Kidney epithelial cell (primary cell): ENCODE data around the gene CDH18. TPM values are rescaled to one million over a fixed set of nuclear protein-coding genes. Genes with fewer than 3 reads are reported as not detected.

Experiments
- DNase-seq: peaks from one replicate; pipeline ENCODE4 v3.0.0-alpha.2; 2010; ENCODE audit warnings: low read depth
- H3K27me3 ChIP-seq: 2 replicates; pipeline ENCODE4 v1.6.0; 2011; ENCODE audit warnings: low read length; ENCODE audit not compliant: control insufficient read depth, insufficient read depth
- H3K36me3 ChIP-seq: 2 replicates; pipeline ENCODE4 v1.5.1; 2011; ENCODE audit warnings: low read length; ENCODE audit not compliant: control insufficient read depth, insufficient read depth
- H3K4me3 ChIP-seq: 2 replicates; pipeline ENCODE4 v1.5.1; 2011; ENCODE audit warnings: low read depth, mild to moderate bottlenecking, control low read depth, low read length
- CTCF ChIP-seq: IDR thresholded peaks from 2 replicates; pipeline ENCODE4 v1.5.1; 2011; ENCODE audit warnings: mild to moderate bottlenecking, moderate library complexity, low read length, control low read depth, inconsistent platforms; ENCODE audit not compliant: insufficient read depth, poor library complexity, severe bottlenecking
- total RNA-seq: library from RNA; depleted of rRNA; stranded (reverse); fragments of >200 nt; gene quantifications from 2 replicates; pipeline ENCODE4 v1.2.3, GENCODE V29; 2015

Gene CDH18
- total RNA-seq, 1 donor from 2014 or later: 0.21 TPM

DNA sequence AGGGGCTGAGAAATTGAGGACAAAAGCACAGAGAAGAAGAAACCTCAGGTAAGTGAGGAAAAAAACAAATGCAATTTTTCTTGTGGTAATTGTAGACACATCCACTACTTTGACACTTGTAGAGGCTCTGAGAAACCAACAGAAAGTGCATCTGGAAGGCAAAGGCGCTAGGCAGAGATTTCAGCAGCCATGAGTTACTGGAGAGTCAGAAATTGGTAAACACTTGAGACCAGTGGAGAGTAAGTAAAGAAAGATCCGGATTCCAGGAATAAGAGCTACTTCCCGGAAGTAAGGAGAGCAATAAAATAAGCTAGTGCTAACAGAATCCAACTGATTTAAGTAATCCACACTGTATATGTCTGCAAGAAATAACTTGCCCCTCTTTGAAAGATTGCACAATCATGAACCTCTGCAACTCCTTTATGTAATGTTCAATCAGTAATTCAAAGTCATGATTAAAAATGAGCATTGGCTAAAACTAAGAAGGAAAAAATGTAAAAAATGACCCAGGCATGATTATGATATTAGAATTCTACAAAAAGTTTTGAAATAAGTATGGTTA is 382.1 kb downstream of the CDH18 start:
- TF ChIP-seq CTCF: no peak
- Histone ChIP-seq H3K27me3 (no peaks in the 10 kb centered on the region), H3K4me3 (no peak overlapping the region), H3K36me3 (no peaks in the 10 kb centered on the region)
- no peak for DNase-seq

- Histone ChIP-seq H3K27me3 (no peaks in the 10 kb centered on the region), H3K4me3 (no peak overlapping the region), H3K36me3 (no peaks in the 10 kb centered on the region)
- no peak for TF ChIP-seq CTCF
- DNase-seq: no peak
Measured at GRCh38 chr5:19584131-19584530, 403.9 kb downstream of the CDH18 start.

DNA sequence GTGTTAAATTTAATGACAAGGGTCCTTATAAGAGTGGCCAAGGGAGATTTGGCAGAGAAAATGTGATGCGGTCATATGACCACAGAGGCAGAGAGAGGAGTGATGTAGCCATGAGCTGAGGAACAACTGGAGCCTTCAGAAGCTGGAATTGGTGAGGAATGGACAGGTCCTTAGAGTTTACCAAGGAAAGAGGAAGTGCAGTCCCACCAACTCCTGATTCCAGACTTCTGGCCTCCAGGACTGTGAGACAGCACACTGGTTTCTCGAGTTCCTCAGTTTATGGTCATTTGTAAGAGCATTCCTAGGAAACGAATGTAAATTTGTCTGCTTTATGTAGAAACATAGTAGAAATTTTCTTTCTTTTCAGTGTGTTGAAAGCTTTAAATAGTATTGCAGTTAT is 410.1 kb downstream of the CDH18 start:
- no peak for TF ChIP-seq CTCF
- DNase-seq: no peak
- Histone ChIP-seq H3K4me3 (no peak overlapping the region), H3K27me3 (no peaks in the 10 kb centered on the region), H3K36me3 (no peaks in the 10 kb centered on the region)

GRCh38 chr5:19568004-19568403 is 420.0 kb downstream of the CDH18 start:
- no peak for TF ChIP-seq CTCF
- no peaks in the 10 kb centered on the region for H3K36me3 ChIP-seq
- H3K4me3 ChIP-seq: no peak overlapping the region
- H3K27me3 ChIP-seq: no peaks in the 10 kb centered on the region
- DNase-seq: no peak

GRCh38 chr5:19565466-19565865 is 422.5 kb downstream of the CDH18 start:
- no peaks in the 10 kb centered on the region for H3K27me3 ChIP-seq
- no peak for TF ChIP-seq CTCF
- no peak overlapping the region for H3K4me3 ChIP-seq
- no peaks in the 10 kb centered on the region for H3K36me3 ChIP-seq
- no peak for DNase-seq

DNA sequence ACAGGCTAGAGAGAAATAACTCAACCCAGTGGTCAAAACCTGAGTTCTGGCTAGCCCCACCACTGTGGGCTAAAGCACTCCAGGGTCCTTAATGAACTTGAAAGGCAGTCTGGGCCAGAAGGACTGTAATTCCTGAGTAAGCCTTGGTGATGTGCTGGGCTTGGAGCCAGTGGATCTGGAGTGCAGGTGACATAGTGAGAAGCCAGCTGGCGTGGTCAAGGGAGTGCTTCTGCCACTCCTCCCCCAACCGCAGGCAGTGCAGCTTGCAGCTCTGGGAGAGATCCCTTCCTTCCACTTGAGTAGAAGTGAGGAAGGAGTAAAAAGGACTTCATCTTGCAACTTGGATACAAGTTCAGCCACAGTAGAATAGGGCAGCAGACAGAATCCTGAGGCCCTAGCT is 424.0 kb downstream of the CDH18 start:
- Histone ChIP-seq H3K36me3 (no peaks in the 10 kb centered on the region), H3K27me3 (no peaks in the 10 kb centered on the region), H3K4me3 (no peak overlapping the region)
- no peak for DNase-seq
- TF ChIP-seq CTCF: no peak
